H1 (cell line): ENCODE measurements around the gene EIF4A3. TPM values are rescaled to one million over a fixed set of nuclear protein-coding genes. Genes with fewer than 3 reads are reported as not detected.

Experiments used
- CHD7 ChIP-seq: fragments of 300-600 bp; sonication (generic); IDR thresholded peaks from 2 replicates; pipeline ENCODE4 v1.7.1; 2012; ENCODE audit warnings: low read length, moderate library complexity, mild to moderate bottlenecking, inconsistent platforms; ENCODE audit not compliant: insufficient replicate concordance
- JUN ChIP-seq: IDR thresholded peaks from 2 replicates; pipeline ENCODE4 v1.6.1; 2011; ENCODE audit warnings: low read depth, mild to moderate bottlenecking, improper control_type of control experiment, low read length
- MAX ChIP-seq: IDR thresholded peaks from 2 replicates; pipeline ENCODE4 v1.6.1; 2012; ENCODE audit warnings: inconsistent platforms
- SIN3A ChIP-seq, 2 experiments: IDR thresholded peaks in 1 of 2; conservative IDR thresholded peaks in 1 of 2; 2 replicates each; pipeline ENCODE4 v1.6.1; 2011 to 2012; ENCODE audit warnings: low read length in 2 of 2, improper control_type of control experiment in 1 of 2, low read depth in 1 of 2, mild to moderate bottlenecking in 1 of 2
- polyA plus RNA-seq, 7 experiments: library from polyadenylated mRNA; depleted of rRNA in 3 of 7; stranded (reverse) in 5 of 7; unstranded in 2 of 7; fragments of >200 nt in 5 of 7; fragments of 200-250 nt in 2 of 7; gene quantifications; 1 replicate in 5 of 7; 2 replicates in 1 of 7; 4 replicates in 1 of 7; pipeline versions ENCODE4 v1.2.1 to v1.2.3, GENCODE V29; 2011 to 2013; ENCODE audit warnings: missing spikeins in 2 of 7, mixed read lengths in 2 of 7
- total RNA-seq: library from RNA; stranded (reverse); fragmentation: NEBNext Ultra II Directional; extraction: Animal tissue kit (Norgen Biotek cat#: 25700); gene quantifications from 2 replicates; pipeline ENCODE4 v1.2.1, GENCODE V29; 2021

Gene EIF4A3
- total and polyA plus RNA-seq, 2 of the 8 experiments (the other 6 are each of a cell fraction or from before 2014, with no cell fraction given), result 142 to 146 TPM

GRCh38 chr17:80153004-80153403 is 6.1 kb upstream of the EIF4A3 start (continued):
- TF ChIP-seq MAX (no peak), CHD7 (no peak), SIN3A (conservative IDR thresholded peaks at IDR 0.05 in 1 of 2, IDR thresholded peaks at IDR 0.05 in 1 of 2; ENCODE audit: low read depth in 1 of 2, low read length in 2 of 2) (no peak), JUN (no peak)
